GM12872 (cell line): Measurements from ENCODE around the gene SMARCC1.

Source experiments
- CTCF ChIP-seq: IDR thresholded peaks from 3 replicates; pipeline ENCODE4 v1.5.1; 2011; ENCODE audit warnings: low read depth, mild to moderate bottlenecking, low read length, moderate library complexity; ENCODE audit not compliant: insufficient read depth

Gene SMARCC1

GRCh38 chr3:47571391-47572175 lies 210.1 kb downstream of the SMARCC1 start:
- TF ChIP-seq CTCF: no peak

GRCh38 chr3:47568901-47569300 lies 212.8 kb downstream of the SMARCC1 start:
- TF ChIP-seq CTCF: no peak

GRCh38 chr3:47567149-47567548 lies 214.5 kb downstream of the SMARCC1 start:
- no peak for TF ChIP-seq CTCF

- TF ChIP-seq CTCF: no peak
Observed at GRCh38 chr3:47566667-47567066, 215.0 kb downstream of the SMARCC1 start.

GRCh38 chr3:47565734-47566550 lies 215.8 kb downstream of the SMARCC1 start:
- no peak for TF ChIP-seq CTCF

GRCh38 chr3:47556351-47556750 lies 225.3 kb downstream of the SMARCC1 start:
- TF ChIP-seq CTCF: no peak

GRCh38 chr3:47554335-47554734 lies 227.4 kb downstream of the SMARCC1 start:
- TF ChIP-seq CTCF: no peak
